GM18951 (cell line): ENCODE measurements around the gene LIFR.

Source experiments
- POLR2A ChIP-seq: IDR thresholded peaks from 4 replicates; pipeline ENCODE4 v1.6.1; 2011; ENCODE audit warnings: mild to moderate bottlenecking; ENCODE audit not compliant: insufficient read length, insufficient read depth; ENCODE audit errors: extremely low read depth
- in situ Hi-C: fragments of 300-500 bp; cut with MboI; formaldehyde crosslinking; loops from one replicate; pipeline ENCODE4 v1.12.0; 2022; ENCODE audit warnings: low sequenced_read_pairs, mixed read lengths, inconsistent platforms; ENCODE audit not compliant: unreplicated experiment

Gene LIFR

GRCh38 chr5:38509185-38509584 is 47.3 kb downstream of the LIFR start:
- in situ Hi-C loops = no loop called here
- no peak for TF ChIP-seq POLR2A

GRCh38 chr5:38506302-38506701 is 50.1 kb downstream of the LIFR start:
- in situ Hi-C loops = no loop called here
- no peak for TF ChIP-seq POLR2A

- TF ChIP-seq POLR2A = no peak
- in situ Hi-C loops = no loop called here
Measured at GRCh38 chr5:38500573-38501260, 55.7 kb downstream of the LIFR start.

- in situ Hi-C loops = no loop called here
- TF ChIP-seq POLR2A = no peak
Measured at GRCh38 chr5:38497946-38498345, 58.5 kb downstream of the LIFR start.

GRCh38 chr5:38494763-38495162 is 61.7 kb downstream of the LIFR start:
- TF ChIP-seq POLR2A = no peak
- in situ Hi-C loops = no loop called here

- in situ Hi-C loops = no loop called here
- no peak for TF ChIP-seq POLR2A
Measured at GRCh38 chr5:38494175-38494574, 62.3 kb downstream of the LIFR start.

- in situ Hi-C loops = no loop called here
- no peak for TF ChIP-seq POLR2A
Measured at GRCh38 chr5:38483805-38484398, 72.5 kb downstream of the LIFR start.

- TF ChIP-seq POLR2A = no peak
- in situ Hi-C loops = no loop called here
Measured at GRCh38 chr5:38479315-38479904, 77.0 kb downstream of the LIFR start.

GRCh38 chr5:38478878-38479277 is 77.6 kb downstream of the LIFR start:
- in situ Hi-C loops = no loop called here
- TF ChIP-seq POLR2A = no peak

GRCh38 chr5:38478166-38478565 is 78.3 kb downstream of the LIFR start:
- in situ Hi-C loops = no loop called here
- no peak for TF ChIP-seq POLR2A

- TF ChIP-seq POLR2A = no peak
- in situ Hi-C loops = no loop called here
Measured at GRCh38 chr5:38473008-38473407, 83.4 kb downstream of the LIFR start.

- TF ChIP-seq POLR2A = no peak
- in situ Hi-C loops = no loop called here
Measured at GRCh38 chr5:38472541-38472940, 83.9 kb downstream of the LIFR start.

GRCh38 chr5:38471709-38472108 is 84.7 kb downstream of the LIFR start:
- no peak for TF ChIP-seq POLR2A
- in situ Hi-C loops = no loop called here

GRCh38 chr5:38469707-38470267 is 86.7 kb downstream of the LIFR start:
- in situ Hi-C loops = no loop called here
- no peak for TF ChIP-seq POLR2A
